M059J (cell line): ENCODE data around the gene GLRA1. TPM values are rescaled to one million over a fixed set of nuclear protein-coding genes. Genes with fewer than 3 reads are reported as not detected.
A peak's percentile ranks its signal among the peaks of the same experiment; 100 is the strongest.
"Not testable (repeated sequence)": the region's sequence is repeated elsewhere in the genome, so short reads cannot be mapped to it uniquely, and the experiment has no call there.

Source experiments
- DNase-seq: peaks from one replicate; pipeline ENCODE4 v3.0.0-alpha.2; 2012; ENCODE audit warnings: low read depth
- total RNA-seq: library from RNA; depleted of rRNA; stranded (reverse); fragments of >200 nt; shearing (Covaris generic); gene quantifications from 2 replicates; pipeline ENCODE4 v1.2.3, GENCODE V29; 2014

Gene GLRA1
- total RNA-seq, 1 experiment from 2014 or later = not detected

DNA sequence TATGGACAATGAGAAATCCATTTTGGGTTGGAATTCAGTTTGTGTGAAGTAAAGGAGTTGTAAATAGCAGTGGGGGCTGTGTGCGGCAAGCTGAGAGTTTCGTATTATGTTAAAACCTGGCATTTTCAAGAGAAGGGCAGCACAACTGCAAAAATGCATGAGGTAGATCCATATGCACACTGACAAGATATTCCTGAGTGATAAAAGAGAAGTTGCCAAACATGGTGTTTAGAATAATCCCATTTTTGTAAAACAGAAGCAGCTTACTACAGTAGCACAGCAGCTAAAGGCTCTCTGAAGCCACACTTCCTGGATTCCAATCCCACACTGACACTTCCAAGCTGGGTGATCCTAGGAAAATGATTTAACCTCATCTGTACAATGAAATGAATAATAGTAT is 11.2 kb downstream of the GLRA1 start:
- no peak for DNase-seq

DNA sequence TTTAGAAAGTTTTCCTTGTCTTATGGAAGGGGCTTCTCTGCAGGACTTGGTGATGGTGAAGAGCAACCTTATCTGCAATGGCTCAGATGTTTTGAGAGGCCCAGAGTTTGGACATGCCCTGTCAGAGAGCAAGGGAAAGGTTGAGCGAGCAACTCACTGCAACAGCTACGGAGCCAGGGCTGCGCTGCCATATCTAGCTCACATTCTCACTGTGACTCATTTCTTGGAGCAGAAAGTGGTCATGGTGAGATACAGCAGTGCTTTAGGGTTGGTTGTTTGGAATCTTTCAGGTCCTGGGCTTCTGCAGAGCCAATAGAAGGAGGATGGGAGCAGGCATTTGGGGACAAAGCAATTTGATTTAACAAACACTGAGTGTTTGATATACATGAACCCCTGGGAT is 12.3 kb downstream of the GLRA1 start:
- peak; percentile 15 for DNase-seq

DNA sequence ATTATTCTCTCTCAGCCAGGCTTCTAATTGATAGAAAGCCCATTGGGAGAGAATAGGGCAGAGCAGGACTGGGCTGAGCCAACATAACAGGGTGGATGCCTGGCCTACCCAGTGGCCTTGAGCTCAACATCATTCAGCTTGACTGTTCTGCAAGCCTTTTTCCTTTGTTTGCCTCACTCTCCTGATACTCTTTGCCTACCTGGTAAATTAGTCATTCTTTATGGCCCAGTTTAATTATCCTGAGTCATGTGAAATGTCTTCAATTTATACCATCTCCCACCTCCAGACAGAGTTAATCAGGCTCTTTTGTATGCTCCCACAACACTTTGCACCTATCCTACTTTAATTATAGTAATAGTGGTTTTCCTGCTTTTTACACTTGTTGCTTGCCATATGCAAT is 13.6 kb downstream of the GLRA1 start:
- peak; percentile 37 for DNase-seq

DNA sequence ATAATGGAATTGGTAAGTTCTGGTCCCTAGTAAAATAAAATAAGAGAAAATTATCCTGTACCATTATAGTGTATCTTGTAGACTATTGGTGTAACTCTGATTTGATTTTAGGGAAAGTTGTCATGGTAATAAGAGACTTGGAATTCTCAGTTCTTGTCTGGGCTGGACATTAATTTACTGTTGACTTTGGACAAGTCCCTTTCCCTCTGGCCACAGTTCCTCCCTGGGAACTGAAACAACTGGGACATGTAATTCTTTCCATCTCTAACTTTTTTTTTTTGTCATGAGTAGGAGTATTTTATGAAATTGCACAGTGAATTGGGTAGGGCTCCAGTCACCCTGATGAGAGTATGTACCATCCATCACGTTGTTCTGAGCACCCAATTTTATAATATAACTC is 15.0 kb downstream of the GLRA1 start:
- DNase-seq = no peak

DNA sequence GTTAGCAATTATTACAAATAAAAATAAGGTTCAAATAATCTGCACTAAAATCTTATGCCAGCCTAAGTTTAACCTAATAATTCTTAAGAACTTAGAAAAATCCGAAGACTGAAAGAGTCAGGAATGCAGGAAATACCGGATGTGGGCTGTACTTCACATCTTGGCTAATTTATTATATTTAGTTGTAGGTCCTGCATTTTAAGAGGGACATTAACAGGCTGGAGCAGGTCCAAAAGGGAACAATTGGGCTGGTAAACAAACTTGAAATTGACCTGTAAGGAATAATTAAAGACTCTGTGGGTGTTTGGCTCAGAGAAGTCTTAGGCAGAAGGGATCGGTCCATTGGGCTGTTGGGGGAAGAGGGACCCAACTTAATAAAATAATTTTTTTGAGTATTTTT is 18.4 kb downstream of the GLRA1 start:
- DNase-seq = peak; percentile 65

DNA sequence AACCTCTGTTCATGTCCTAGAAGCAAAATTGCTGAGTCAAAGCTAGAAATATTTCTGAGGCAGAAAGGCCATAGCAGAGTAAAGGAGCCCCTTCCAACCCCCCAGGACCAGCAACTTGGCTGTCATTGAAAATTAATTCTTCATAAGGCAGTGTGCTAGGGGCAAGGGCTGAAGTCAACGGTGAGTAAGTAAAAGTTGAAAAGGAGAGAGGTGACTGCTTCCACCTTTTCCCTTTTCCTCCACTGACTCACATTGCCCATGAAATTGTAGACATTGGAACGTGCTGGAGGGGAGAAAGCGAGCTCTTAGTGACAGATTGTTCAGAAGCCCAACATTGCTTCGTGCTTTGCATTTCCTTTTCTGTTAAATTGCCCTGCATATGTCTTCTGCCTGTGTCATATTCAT is 19.1 kb downstream of the GLRA1 start:
- DNase-seq = peak; percentile 64

DNA sequence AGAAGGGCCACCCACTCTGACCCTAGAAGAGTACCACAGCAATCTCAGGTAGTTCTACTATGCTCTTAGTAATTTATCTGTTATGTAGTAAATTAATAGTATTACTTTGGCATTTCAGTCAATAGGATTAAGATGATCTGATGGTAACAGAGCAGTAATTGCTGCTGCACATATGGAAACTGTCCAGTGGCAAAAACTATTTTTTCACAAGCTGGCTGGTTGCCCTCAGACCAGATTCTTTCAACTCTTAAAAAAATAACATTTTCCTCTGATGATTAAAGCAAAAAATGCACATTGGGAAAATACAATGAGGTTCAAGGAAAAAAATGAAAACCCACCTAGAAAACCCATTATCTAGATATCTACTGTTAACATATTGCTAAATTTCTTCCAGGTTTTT is 19.7 kb downstream of the GLRA1 start:
- no peak for DNase-seq

DNA sequence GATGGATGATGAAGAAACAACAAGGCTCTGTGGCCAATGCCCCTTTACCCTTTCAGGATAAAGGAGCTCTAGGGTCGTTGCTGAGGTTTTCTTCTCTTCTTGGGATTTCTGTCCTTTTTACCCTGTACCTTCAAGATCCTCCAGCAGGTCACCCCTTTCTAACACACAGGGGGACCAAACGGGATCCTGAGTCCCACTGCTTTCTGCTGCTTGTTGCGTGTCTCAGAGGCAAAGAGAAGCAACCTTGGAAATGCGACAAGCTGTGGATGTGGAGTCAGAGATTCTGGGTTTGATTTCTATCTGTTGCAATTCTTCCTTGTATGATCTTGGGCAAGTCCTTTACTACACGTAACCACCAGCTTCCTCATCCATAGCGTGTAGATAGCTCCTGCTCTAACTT is 20.5 kb downstream of the GLRA1 start:
- no peak for DNase-seq

DNA sequence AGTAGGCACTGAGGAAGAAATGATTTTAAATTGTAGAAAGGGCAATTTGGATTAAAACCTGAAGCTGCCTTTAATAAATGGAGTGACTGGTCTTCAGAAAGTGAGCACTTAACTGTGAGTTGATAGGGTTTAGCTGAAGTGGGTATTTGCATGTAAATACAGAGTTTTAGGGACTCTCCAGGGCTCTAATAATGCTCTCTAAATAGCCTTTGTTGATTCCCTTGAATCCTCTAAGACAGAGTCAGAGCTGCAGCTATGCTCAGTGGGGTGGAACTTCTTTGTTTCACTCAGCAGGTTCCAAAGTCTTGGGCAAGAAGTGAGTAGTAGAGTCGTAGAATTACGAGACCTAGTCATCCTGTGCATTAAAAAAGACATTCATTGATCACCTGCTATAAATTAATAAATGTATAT is 21.4 kb downstream of the GLRA1 start:
- no peak for DNase-seq

DNA sequence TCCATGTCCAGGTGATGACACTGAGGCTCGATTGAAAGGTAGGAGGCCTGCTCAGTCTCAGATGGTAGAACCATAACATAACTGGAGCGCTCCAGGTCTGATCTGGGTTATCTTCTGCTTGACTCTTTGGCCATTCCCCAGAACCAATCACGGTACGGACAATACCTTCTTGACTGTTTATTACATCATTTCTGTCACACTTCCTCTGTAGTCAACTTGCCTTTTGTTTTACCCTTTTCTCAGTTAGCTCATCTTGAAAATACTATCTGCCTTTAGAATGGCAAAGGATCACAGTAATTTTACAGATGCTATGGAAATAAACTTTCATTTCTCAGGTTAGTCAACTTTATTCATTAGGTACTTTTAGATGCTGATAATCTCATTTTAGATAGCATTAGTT is 22.4 kb downstream of the GLRA1 start:
- DNase-seq = no peak

DNA sequence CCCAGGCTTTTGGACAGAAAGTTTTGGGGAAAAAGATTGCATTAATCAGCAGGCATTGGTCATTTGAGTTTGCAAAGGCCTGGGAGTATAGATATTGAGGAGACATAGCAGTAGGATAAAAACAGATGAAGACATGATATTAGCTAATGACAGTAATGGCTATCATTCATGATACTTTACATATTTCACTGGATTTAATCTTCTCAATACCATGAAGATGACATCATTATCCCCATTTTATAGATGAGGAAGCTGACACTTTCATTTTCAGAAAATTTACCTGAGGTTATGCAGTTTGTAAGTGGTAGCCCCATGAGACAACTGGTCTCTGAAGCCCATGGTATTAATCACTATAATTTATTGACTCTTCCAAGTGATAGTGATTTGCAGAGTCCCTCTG is 23.0 kb downstream of the GLRA1 start:
- no peak for DNase-seq

DNA sequence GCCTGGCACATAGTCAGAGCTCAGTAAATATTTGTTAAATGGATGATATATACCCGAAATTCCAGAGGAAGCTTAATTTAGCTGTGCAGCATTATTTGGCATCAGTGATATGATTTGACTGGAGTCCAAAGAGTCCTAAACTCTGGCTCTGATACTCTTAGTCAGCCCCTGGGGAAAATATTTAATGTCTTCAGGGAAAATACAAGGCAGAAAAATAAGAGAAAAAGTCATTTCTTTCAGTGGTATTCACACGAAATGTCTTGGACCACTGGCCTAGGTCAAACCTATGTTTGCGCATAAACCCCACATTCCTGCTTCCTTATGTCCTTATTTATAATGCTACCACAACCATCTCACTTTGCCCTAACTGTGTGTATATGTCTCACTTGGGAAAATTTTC is 23.8 kb downstream of the GLRA1 start:
- DNase-seq = no peak

DNA sequence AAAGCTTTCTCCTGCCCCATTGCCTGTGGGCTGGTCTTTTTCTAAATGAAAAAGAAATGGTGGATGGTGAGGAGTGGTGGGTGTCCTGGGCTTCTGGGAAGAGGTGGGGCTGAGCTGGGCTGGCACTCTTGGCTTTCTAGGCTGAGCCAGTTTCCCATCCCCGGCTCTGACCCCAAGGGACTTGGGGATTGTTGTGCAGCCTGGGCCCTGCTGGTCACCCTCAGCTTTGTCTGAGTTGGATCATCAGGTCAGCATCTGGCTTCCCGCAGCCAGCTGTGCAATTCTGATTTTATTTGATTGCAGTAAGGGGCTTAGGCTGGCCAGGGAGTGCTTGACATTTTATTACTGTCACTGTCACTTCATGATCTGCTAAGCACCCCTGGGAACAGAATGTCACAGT is 25.3 kb downstream of the GLRA1 start:
- DNase-seq = no peak

DNA sequence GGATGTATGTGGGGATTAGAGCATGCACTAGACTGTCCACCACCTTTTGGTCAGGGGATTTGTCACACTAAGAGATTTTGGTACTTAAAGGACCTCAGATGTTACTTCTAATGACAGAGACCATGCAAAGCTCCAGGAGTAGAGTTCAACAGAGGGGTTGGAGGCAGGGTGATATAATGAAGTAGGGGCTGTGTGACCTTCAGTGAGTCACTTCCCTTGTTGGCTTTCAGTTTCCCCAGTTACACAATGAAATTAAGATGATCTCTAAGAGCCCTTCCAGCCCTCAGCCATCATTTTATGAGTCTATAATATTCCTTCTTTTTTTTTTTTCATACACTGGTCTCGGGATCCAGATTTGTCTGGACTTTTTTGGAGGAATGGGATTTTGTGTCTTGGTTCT is 26.8 kb downstream of the GLRA1 start:
- DNase-seq = peak; percentile 4

DNA sequence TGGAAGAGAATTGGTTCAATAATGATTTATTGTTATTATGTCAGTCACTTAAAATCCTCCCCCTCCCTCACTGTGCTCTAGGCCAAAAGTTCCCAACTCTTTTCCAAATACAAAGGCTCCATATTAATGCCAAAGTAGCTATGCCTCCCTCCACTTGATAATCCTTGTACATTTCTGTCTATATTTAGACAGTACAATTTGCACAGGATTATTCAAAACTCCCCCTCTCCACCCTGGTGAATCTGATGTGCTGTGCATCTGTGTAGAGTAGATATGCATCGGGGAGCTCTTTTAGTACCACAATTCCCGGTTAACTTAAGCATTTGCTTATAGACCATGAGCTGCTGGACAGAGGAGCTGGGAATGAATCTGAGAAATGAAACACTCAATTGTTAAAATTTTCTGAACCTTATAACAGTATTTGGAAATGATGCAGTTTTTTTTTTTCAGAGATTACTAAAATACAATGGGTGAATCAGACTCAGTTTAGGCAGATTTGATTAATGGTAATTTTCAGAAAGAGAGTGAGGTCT is 27.6 kb downstream of the GLRA1 start:
- no peak for DNase-seq

DNA sequence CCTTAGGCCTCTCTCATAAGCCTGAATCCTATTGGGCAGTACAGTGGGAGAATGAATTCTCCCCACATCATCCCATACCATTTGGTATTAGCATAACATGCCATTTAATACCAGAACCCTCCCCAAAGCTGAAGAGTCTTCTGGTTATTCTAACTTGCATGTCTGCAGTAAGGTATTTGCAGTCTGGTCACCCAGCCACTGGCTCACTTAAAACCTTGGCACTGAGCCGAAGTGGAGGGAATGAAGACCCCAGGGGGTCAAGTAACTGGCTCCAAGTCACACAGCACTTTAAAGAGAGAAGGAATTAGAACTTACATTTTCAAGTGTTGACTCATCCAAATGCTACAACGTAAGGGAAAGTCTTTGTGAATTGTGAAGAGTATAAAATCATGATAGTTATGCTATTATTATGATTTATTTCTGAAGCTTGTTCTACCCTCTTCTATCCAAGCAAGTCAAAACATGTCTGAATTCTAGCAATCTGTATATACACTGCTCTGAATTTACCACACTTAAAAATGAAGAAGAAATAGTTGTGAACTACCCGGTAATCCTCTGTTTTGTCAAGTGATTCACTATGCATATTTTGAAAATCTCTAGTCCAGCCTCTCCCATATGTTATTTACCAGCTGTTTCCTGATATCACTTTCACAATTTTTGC is 28.5 kb downstream of the GLRA1 start:
- DNase-seq = peak; percentile 76

DNA sequence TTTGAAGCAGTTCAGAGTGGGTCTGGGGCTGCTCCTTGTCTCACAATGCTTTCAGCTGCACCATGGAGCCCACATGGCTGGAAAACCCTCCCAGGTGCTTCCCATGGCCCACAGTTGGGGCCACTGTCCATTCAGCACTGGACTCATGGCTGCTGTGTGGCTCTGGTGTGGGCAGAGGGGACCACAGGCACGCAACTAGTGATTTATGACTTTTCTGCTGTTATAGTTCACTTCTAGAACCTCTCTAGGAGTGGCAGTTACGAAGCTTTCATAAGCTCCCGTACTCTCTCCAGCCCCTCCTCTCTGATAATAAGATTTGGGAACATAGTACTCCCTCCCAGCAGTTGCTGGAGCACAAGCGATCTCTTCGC is 29.0 kb downstream of the GLRA1 start:
- DNase-seq = peak; percentile 57

DNA sequence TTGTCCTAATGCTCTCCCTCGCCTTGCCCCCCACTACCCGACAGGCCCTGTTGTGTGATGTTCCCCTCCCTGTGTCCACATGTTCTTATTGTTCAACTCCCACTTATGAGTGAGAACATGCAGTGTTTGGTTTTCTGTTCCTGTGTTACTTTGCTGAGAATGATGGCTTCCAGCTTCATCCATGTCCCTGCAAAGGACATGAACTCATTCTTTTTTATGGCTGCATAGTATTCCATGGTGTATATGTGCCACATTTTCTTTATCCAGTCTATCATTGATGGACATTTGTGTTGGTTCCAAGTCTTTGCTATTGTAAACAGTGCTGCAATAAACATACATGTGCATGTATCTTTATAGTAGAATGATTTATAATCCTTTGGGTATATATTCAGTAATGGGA is 31.2 kb downstream of the GLRA1 start:
- DNase-seq = not testable (repeated sequence)

DNA sequence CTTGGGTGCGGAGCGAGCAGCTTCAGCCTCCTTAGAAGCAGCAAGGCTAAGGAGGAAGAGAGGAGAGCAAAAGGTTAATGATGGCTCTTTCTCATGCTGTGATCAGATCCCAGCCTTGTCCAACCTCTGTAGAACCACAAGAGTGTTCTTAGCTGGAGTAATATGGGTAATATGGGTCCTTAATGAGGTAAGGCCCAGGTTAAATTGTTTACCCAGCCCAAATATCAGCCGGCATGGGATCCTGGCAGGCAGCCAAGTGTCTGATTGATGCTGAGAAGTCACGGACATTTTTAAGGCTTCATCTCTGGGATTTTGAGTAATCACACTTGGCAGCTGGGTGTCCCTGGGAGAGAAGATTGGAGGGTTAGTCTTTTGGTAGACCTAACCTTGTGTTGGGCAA is 32.3 kb downstream of the GLRA1 start:
- no peak for DNase-seq

DNA sequence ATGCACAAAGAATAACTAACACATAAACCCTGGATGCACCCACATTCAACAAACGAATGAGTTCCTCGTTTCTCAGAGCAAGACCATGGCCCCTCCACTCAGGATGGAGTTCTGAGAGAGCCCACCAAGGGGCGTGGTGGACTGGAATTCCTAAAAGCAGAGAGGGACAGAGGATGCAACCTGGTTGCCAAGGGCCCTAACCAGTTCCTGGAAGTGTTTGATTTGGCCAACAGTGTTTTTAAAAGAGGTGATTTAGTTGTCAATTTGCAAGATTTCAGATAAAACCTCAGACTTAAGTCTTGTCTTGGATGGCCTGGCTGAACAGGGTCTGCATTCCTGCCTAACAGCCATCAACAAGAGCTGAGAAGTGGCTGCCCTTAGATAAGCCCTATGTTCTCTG is 34.4 kb downstream of the GLRA1 start:
- no peak for DNase-seq

DNA sequence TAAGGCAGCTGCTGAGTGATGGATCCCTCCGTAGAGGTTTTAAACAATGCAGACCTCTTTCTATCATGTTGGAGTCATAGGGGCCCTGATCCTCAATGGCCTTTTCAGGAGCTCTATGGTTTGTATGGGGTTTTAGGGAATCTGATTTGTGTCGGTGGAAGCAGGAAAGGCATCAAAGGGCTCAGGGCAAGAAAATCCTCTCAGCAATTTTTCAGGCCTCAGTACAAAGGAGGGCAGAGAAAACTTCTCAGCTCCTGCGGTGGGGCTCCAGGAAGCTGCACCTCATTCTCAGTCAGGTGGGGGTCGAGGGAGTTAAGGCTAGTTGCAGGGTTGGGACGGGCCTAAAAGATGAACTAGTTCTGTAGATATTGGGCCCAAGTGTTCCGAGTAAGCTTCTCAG is 35.0 kb downstream of the GLRA1 start:
- DNase-seq = no peak

DNA sequence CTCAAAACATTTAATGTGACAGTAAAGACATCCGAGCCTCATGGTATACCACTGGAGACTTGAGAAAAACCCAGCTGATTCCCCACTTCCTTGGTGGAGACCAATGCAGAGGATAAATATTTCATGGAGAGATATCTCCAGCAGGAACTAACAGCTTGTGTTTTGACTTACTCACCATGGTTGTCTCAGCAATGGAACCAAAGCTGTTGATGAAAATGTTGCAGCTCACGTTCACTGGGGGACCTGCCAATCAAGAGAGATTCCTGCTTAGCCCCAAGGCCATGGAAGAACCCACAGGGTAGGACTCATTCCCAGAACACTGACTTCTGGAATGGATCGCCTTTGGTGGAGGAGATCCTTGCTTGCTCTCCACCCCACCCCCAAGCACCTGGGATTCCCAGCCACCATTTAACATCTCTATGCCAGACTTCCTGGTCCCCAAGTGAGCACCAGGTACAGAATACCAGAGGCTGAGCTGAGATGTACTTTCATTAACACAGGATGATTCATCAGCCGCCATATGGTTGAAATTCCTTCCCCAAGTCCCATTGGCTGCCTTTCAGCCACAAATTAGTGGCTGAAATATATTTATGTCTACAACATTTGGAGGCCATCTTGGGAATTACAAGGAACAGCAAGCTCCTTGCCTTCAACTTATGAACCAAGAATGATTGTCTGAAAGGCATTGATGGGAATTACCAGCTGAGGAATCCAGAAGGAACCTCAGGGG is 37.9 kb downstream of the GLRA1 start:
- peak; percentile 13 for DNase-seq

DNA sequence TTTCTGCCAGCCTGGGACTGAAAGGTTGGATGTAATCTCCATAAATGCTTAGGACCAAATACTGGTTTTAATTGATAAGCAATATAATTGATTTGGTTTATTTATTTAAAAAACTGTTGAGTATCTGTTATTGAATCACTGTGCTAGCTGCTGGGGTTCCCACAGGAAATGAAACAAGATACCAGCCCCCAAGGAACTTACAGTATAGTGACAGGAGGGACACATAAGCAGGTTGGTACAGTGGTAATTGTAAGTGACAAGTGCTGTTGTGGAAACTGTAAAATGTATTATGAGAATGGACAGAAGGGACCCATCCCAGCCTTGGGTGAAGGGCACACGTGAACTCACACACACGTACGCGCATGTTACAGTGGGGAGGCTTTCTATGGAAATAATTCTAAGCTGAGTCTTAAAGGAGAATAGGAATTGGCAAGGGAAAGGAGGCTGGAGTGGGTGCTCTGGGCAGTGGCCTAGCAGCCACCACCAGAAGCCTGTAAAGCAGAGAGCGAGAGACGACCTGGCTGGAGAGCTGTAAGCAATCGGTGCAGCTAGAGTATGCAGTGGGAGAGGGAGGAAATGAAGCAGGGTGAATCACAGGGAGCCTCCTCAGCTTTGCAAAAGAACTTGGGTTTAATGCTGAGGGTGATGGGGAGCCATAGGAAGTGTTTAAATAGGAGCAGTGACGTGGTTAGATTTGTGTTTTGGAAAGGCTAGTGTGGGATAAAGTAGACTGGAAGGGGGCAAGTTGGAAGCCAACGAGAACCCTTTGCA is 39.3 kb downstream of the GLRA1 start:
- DNase-seq = no peak
